ACC112 (cell line): ENCODE results near the gene TOX2.

Experiments
- H2AFZ ChIP-seq: fragments of 200-600 bp; sonication (generic); one replicate; pipeline ENCODE4 v1.6.0; 2017; ENCODE audit warnings: antibody characterized with exemption, low read length; ENCODE audit not compliant: unreplicated experiment
- H3K27ac ChIP-seq: fragments of 200-600 bp; sonication (generic); 2 replicates; pipeline ENCODE4 v1.5.1; 2014; ENCODE audit warnings: low read depth, mild to moderate bottlenecking, antibody characterized with exemption, low read length, moderate library complexity
- H3K27me3 ChIP-seq: fragments of 200-600 bp; sonication (generic); 2 replicates; pipeline ENCODE4 v1.6.1; 2014; ENCODE audit warnings: mild to moderate bottlenecking, antibody characterized with exemption, low read length, moderate library complexity, mixed read lengths; ENCODE audit not compliant: insufficient read depth
- H3K36me3 ChIP-seq: fragments of 200-600 bp; sonication (generic); 2 replicates; pipeline ENCODE4 v1.6.1; 2016; ENCODE audit warnings: mild to moderate bottlenecking, antibody characterized with exemption, low read length, moderate library complexity, mixed read lengths; ENCODE audit not compliant: insufficient read depth
- H3K4me1 ChIP-seq: fragments of 200-600 bp; sonication (generic); one replicate; pipeline ENCODE4 v1.6.1; 2016; ENCODE audit warnings: low read length, mixed read lengths; ENCODE audit not compliant: insufficient read depth, unreplicated experiment, control insufficient read depth
- H3K4me3 ChIP-seq: fragments of 200-600 bp; sonication (generic); 2 replicates; pipeline ENCODE4 v1.5.1; 2014; ENCODE audit warnings: mild to moderate bottlenecking, low read depth, low read length
- H3K79me2 ChIP-seq: fragments of 200-600 bp; sonication (generic); one replicate; pipeline ENCODE4 v1.6.0; 2016; ENCODE audit warnings: low read length; ENCODE audit not compliant: control insufficient read depth, unreplicated experiment, insufficient read depth

The TOX2 gene

GRCh38 chr20:44118185-44119033, 203.8 kb downstream of the TOX2 start:
- no peak overlapping the region for H2AFZ ChIP-seq
- H3K27ac ChIP-seq, result no peak overlapping the region

More at GRCh38 chr20:44118185-44119033, 203.8 kb downstream of the TOX2 start:
- Histone ChIP-seq H3K4me1 (peaks cover 5% of the 10 kb centered on the region), H3K36me3 (no peaks in the 10 kb centered on the region), H3K27me3 (peaks cover 39% of the 10 kb centered on the region), H3K4me3 (no peak overlapping the region), H3K79me2 (no peaks in the 10 kb centered on the region)
